Urinary bladder (tissue), 4 donors: ENCODE data around the gene SEC22A. TPM values are rescaled to one million over a fixed set of nuclear protein-coding genes. Genes with fewer than 3 reads are reported as not detected.
"Not testable (repeated sequence)": the region's sequence is repeated elsewhere in the genome, so short reads cannot be mapped to it uniquely, and the experiment has no call there.

Experiments
- DNase-seq: peaks from one replicate; pipeline ENCODE4 v3.0.0-alpha.2; 2015; ENCODE audit errors: extremely low spot score
- H3K27ac ChIP-seq: one replicate; pipeline ENCODE4 v1.5.1; 2013; ENCODE audit warnings: low read depth, mild to moderate bottlenecking, moderate library complexity
- H3K36me3 ChIP-seq: one replicate; pipeline ENCODE4 v1.6.1; 2013; ENCODE audit warnings: mild to moderate bottlenecking, moderate library complexity; ENCODE audit not compliant: insufficient read depth
- H3K4me1 ChIP-seq: one replicate; pipeline ENCODE4 v1.6.1; 2013; ENCODE audit warnings: mild to moderate bottlenecking, moderate library complexity; ENCODE audit not compliant: insufficient read depth
- H3K4me3 ChIP-seq: one replicate; pipeline ENCODE4 v1.5.1; 2013; ENCODE audit warnings: low read depth, low read length
- WGBS: extraction: QIAGEN DNeasy Blood & Tissue Kit; methylation state at CpG from one replicate; pipeline ENCODE4 v1.1.7; 2013; 5-methylcytosine and 5-hydroxymethylcytosine counted together
- polyA plus RNA-seq: library from polyadenylated mRNA; stranded (reverse); fragments of 200-250 nt; gene quantifications from one replicate; pipeline ENCODE4 v1.2.3, GENCODE V29; 2013
- total RNA-seq: library from RNA; depleted of rRNA; stranded (reverse); fragments of >200 nt; gene quantifications from one replicate; pipeline ENCODE4 v1.2.3, GENCODE V29; 2014
- donor health status: healthy with polysubstance abuse.
- donor health status: healthy.

SEC22A gene
- total and polyA plus RNA-seq, 2 donors = 13.9 to 65.4 TPM

GRCh38 chr3:123202451-123202850 lies 708 bp downstream of the SEC22A start:
- H3K4me1 ChIP-seq = no peaks in the 10 kb centered on the region
- WGBS = 1% methylated on average over 7 of the region's 7 CpGs
- DNase-seq = no peak
- H3K4me3 ChIP-seq = peak overlapping the region; percentile 56
- H3K36me3 ChIP-seq = no peaks in the 10 kb centered on the region
- no peak overlapping the region for H3K27ac ChIP-seq

GRCh38 chr3:123218990-123219389 lies 17.2 kb downstream of the SEC22A start:
- Histone ChIP-seq H3K4me3 (no peak overlapping the region), H3K4me1 (no peaks in the 10 kb centered on the region), H3K27ac (no peak overlapping the region), H3K36me3 (no peaks in the 10 kb centered on the region)
- WGBS = 94% methylated on average over 1 of the region's 1 CpG
- no peak for DNase-seq

- WGBS = 97% methylated on average over 4 of the region's 4 CpGs
- DNase-seq, H3K4me1 ChIP-seq, H3K27ac ChIP-seq, H3K4me3 ChIP-seq, H3K36me3 ChIP-seq: not testable (repeated sequence)
Observed at GRCh38 chr3:123221369-123221768, 19.6 kb downstream of the SEC22A start.

- Histone ChIP-seq H3K36me3 (no peaks in the 10 kb centered on the region), H3K27ac (no peak overlapping the region), H3K4me3 (no peak overlapping the region), H3K4me1 (no peaks in the 10 kb centered on the region)
- DNase-seq = no peak
- 86% methylated on average over 3 of the region's 3 CpGs for WGBS
Observed at GRCh38 chr3:123225016-123225415, 23.3 kb downstream of the SEC22A start.

GRCh38 chr3:123226549-123226948 lies 24.8 kb downstream of the SEC22A start:
- H3K27ac ChIP-seq = no peak overlapping the region
- no peaks in the 10 kb centered on the region for H3K36me3 ChIP-seq
- no peak overlapping the region for H3K4me3 ChIP-seq
- no peaks in the 10 kb centered on the region for H3K4me1 ChIP-seq
- no peak for DNase-seq

- WGBS = 97% methylated on average over 2 of the region's 2 CpGs
- no peak overlapping the region for H3K27ac ChIP-seq
- DNase-seq = no peak
- no peaks in the 10 kb centered on the region for H3K36me3 ChIP-seq
- H3K4me1 ChIP-seq = no peaks in the 10 kb centered on the region
- H3K4me3 ChIP-seq = no peak overlapping the region
Observed at GRCh38 chr3:123229145-123229544, 27.4 kb downstream of the SEC22A start.

GRCh38 chr3:123236902-123237301 lies 35.2 kb downstream of the SEC22A start:
- H3K4me1 ChIP-seq = no peaks in the 10 kb centered on the region
- WGBS = 94% methylated on average over 3 of the region's 3 CpGs
- H3K36me3 ChIP-seq = no peaks in the 10 kb centered on the region
- no peak overlapping the region for H3K4me3 ChIP-seq
- no peak overlapping the region for H3K27ac ChIP-seq
- no peak for DNase-seq

- H3K27ac ChIP-seq, H3K4me1 ChIP-seq, DNase-seq, H3K4me3 ChIP-seq, H3K36me3 ChIP-seq: not testable (repeated sequence)
- 94% methylated on average over 2 of the region's 2 CpGs for WGBS
Observed at GRCh38 chr3:123239186-123239585, 37.4 kb downstream of the SEC22A start.

- Histone ChIP-seq H3K36me3 (no peaks in the 10 kb centered on the region), H3K4me1 (no peaks in the 10 kb centered on the region), H3K27ac (no peak overlapping the region), H3K4me3 (no peak overlapping the region)
- WGBS = 98% methylated on average over 1 of the region's 1 CpG
- DNase-seq = no peak
Observed at GRCh38 chr3:123239756-123240155, 38.0 kb downstream of the SEC22A start.

GRCh38 chr3:123244128-123244527 lies 42.4 kb downstream of the SEC22A start:
- WGBS = 78% methylated on average over 4 of the region's 4 CpGs

GRCh38 chr3:123246866-123247265 lies 45.1 kb downstream of the SEC22A start:
- Histone ChIP-seq H3K4me3 (no peak overlapping the region), H3K27ac (no peak overlapping the region), H3K36me3 (peaks cover 4% of the 10 kb centered on the region), H3K4me1 (no peaks in the 10 kb centered on the region)
- WGBS = 25% methylated on average over 3 of the region's 3 CpGs
- DNase-seq = no peak

More at GRCh38 chr3:123244128-123244527, 42.4 kb downstream of the SEC22A start:
- DNase-seq = no peak
- no peak overlapping the region for H3K4me3 ChIP-seq
- H3K36me3 ChIP-seq = peaks cover 4% of the 10 kb centered on the region
- H3K4me1 ChIP-seq = no peaks in the 10 kb centered on the region
- H3K27ac ChIP-seq = no peak overlapping the region

- WGBS = 76% methylated on average over 2 of the region's 2 CpGs
- Histone ChIP-seq H3K4me1 (no peaks in the 10 kb centered on the region), H3K4me3 (no peak overlapping the region), H3K27ac (no peak overlapping the region), H3K36me3 (no peaks in the 10 kb centered on the region)
- DNase-seq = no peak
Observed at GRCh38 chr3:123256256-123256655, 54.5 kb downstream of the SEC22A start.

GRCh38 chr3:123258359-123258758 lies 56.6 kb downstream of the SEC22A start:
- H3K27ac ChIP-seq = no peak overlapping the region
- H3K4me3 ChIP-seq = no peak overlapping the region
- no peaks in the 10 kb centered on the region for H3K36me3 ChIP-seq
- no peak for DNase-seq
- no peaks in the 10 kb centered on the region for H3K4me1 ChIP-seq

GRCh38 chr3:123258811-123259420 lies 57.2 kb downstream of the SEC22A start:
- Histone ChIP-seq H3K27ac (no peak overlapping the region), H3K36me3 (no peaks in the 10 kb centered on the region), H3K4me3 (no peak overlapping the region), H3K4me1 (no peaks in the 10 kb centered on the region)
- WGBS = 51% methylated on average over 3 of the region's 3 CpGs
- peak; percentile 18 for DNase-seq

- no peaks in the 10 kb centered on the region for H3K4me1 ChIP-seq
- no peaks in the 10 kb centered on the region for H3K36me3 ChIP-seq
- WGBS = 81% methylated on average over 3 of the region's 3 CpGs
- H3K27ac ChIP-seq = no peak overlapping the region
- no peak for DNase-seq
- H3K4me3 ChIP-seq = no peak overlapping the region
Observed at GRCh38 chr3:123261666-123262065, 59.9 kb downstream of the SEC22A start.
